Gastroesophageal sphincter (tissue), 3 donors: ENCODE results near the gene CYP4F22.

ENCODE experiments used
- CTCF ChIP-seq, 4 experiments: fragments of 200-600 bp in 2 of 4; fragments of 450-650 bp in 2 of 4; sonication (generic) in 1 of 4; IDR thresholded peaks; one replicate each; pipeline ENCODE4 v1.5.1; 2017 to 2019; ENCODE audit warnings: antibody characterized with exemption in 4 of 4, mild to moderate bottlenecking in 2 of 4, moderate library complexity in 2 of 4
- POLR2A ChIP-seq, 2 donors: fragments of 450-650 bp; IDR thresholded peaks; one replicate each; pipeline ENCODE4 v1.6.1; 2017; ENCODE audit warnings: antibody characterized with exemption in 2 of 2, mild to moderate bottlenecking in 2 of 2, moderate library complexity in 1 of 2
- POLR2AphosphoS5 ChIP-seq: sonication (generic); formaldehyde crosslinking; IDR thresholded peaks from one replicate; pipeline ENCODE4 v1.6.1; 2017; ENCODE audit warnings: antibody characterized with exemption

GRCh38 chr19:15501596-15501995 is 6.7 kb upstream of the CYP4F22 start:
- TF ChIP-seq CTCF (IDR thresholded peaks at IDR 0.05) (no peak), POLR2AphosphoS5 (no peak), POLR2A (IDR thresholded peaks at IDR 0.05) (no peak)
